HepG2 (cell line): ENCODE measurements around the gene CAPN15. TPM values are rescaled to one million over a fixed set of nuclear protein-coding genes. Genes with fewer than 3 reads are reported as not detected.
A peak's percentile ranks its signal among the peaks of the same experiment; 100 is the strongest.

Experiments
- ADNP ChIP-seq: sonication (generic); formaldehyde crosslinking; IDR thresholded peaks from 2 replicates; pipeline ENCODE4 v1.4.0; 2020; ENCODE audit warnings: missing genetic modification reagents
- BHLHE40 ChIP-seq: IDR thresholded peaks from 2 replicates; pipeline ENCODE4 v1.6.1; 2011; ENCODE audit warnings: low read length, improper control_type of control experiment
- GLI4 ChIP-seq: sonication (generic); formaldehyde crosslinking; IDR thresholded peaks from 2 replicates; pipeline ENCODE4 v1.5.1; 2020; ENCODE audit warnings: missing genetic modification reagents, mild to moderate bottlenecking, moderate library complexity, borderline replicate concordance
- HOXA5 ChIP-seq: sonication (generic); formaldehyde crosslinking; IDR thresholded peaks from 2 replicates; pipeline ENCODE4 v1.4.0; 2020; ENCODE audit warnings: missing genetic modification reagents
- JUND ChIP-seq: sonication (generic); formaldehyde crosslinking; IDR thresholded peaks from 2 replicates; pipeline ENCODE4 v1.8.0; 2022; ENCODE audit warnings: mild to moderate bottlenecking, missing genetic modification reagents
- KDM1A ChIP-seq: IDR thresholded peaks from 2 replicates; pipeline ENCODE4 v1.6.1; 2016; ENCODE audit warnings: missing compliant biosample characterization
- KDM3A ChIP-seq: IDR thresholded peaks from 2 replicates; pipeline ENCODE4 v1.6.1; 2018; ENCODE audit warnings: low read depth, missing compliant biosample characterization
- MTA3 ChIP-seq: sonication (generic); formaldehyde crosslinking; IDR thresholded peaks from 2 replicates; pipeline ENCODE4 v1.4.0; 2020; ENCODE audit warnings: missing genetic modification reagents
- MXI1 ChIP-seq: IDR thresholded peaks from 3 replicates; pipeline ENCODE4 v1.6.1; 2012; ENCODE audit warnings: low read depth, low read length, inconsistent platforms, borderline replicate concordance
- NPAS2 ChIP-seq: sonication (generic); formaldehyde crosslinking; IDR thresholded peaks from 2 replicates; pipeline ENCODE4 v1.8.0; 2022; ENCODE audit warnings: mild to moderate bottlenecking, missing genetic modification reagents, borderline replicate concordance
- SMAD9 ChIP-seq: sonication (generic); formaldehyde crosslinking; IDR thresholded peaks from 2 replicates; pipeline ENCODE4 v1.5.1; 2020; ENCODE audit warnings: mild to moderate bottlenecking, missing genetic modification reagents
- SNAI1 ChIP-seq: sonication (generic); formaldehyde crosslinking; IDR thresholded peaks from 2 replicates; pipeline ENCODE4 v1.5.0; 2020; ENCODE audit warnings: mild to moderate bottlenecking, missing genetic modification reagents, borderline replicate concordance
- SRSF1 ChIP-seq: fragments of 200-400 bp; formaldehyde crosslinking; optimal IDR thresholded peaks from 2 replicates; pipeline ENCODE3; 2017; ENCODE audit warnings: mild to moderate bottlenecking, low read depth, low read length, moderate library complexity
- SRSF4 ChIP-seq: fragments of 200-400 bp; formaldehyde crosslinking; IDR thresholded peaks from one replicate; pipeline ENCODE4 v1.6.1; 2018; ENCODE audit warnings: mild to moderate bottlenecking, low read depth, low read length, moderate library complexity; ENCODE audit not compliant: poor library complexity, severe bottlenecking
- SUZ12 ChIP-seq: fragments of 150-350 bp; IDR thresholded peaks from 2 replicates; pipeline ENCODE4 v1.6.1; 2014; ENCODE audit warnings: low read depth, low read length
- YEATS4 ChIP-seq: sonication (generic); formaldehyde crosslinking; IDR thresholded peaks from 2 replicates; pipeline ENCODE4 v1.4.0; 2020; ENCODE audit warnings: missing genetic modification reagents, borderline replicate concordance
- ZNF431 ChIP-seq: sonication (generic); formaldehyde crosslinking; IDR thresholded peaks from 2 replicates; pipeline ENCODE4 v1.9.0; 2022; ENCODE audit warnings: missing genetic modification reagents, low read depth, mild to moderate bottlenecking, borderline replicate concordance
- ZNF557 ChIP-seq: sonication (generic); formaldehyde crosslinking; IDR thresholded peaks from 2 replicates; pipeline ENCODE4 v1.4.0; 2020; ENCODE audit warnings: missing genetic modification reagents
- ZNF710 ChIP-seq: sonication (generic); formaldehyde crosslinking; IDR thresholded peaks from 2 replicates; pipeline ENCODE4 v1.5.0; 2020; ENCODE audit warnings: mild to moderate bottlenecking, missing genetic modification reagents, borderline replicate concordance
- ZNF773 ChIP-seq: sonication (generic); formaldehyde crosslinking; IDR thresholded peaks from 2 replicates; pipeline ENCODE4 v1.4.0; 2020; ENCODE audit warnings: missing genetic modification reagents, borderline replicate concordance
- ZSCAN31 ChIP-seq: sonication (generic); formaldehyde crosslinking; IDR thresholded peaks from 2 replicates; pipeline ENCODE4 v1.5.0; 2020; ENCODE audit warnings: low read depth, mild to moderate bottlenecking, missing genetic modification reagents
- polyA plus RNA-seq, 8 experiments: library from polyadenylated mRNA; depleted of rRNA in 3 of 8; stranded (reverse) in 7 of 8; unstranded in 1 of 8; fragments of >200 nt; fragmentation: Illumina TruSeq in 4 of 8; extraction: Trizol in 4 of 8; gene quantifications; 2 replicates each; pipeline versions ENCODE4 v1.2.1 to v1.2.3, GENCODE V29; 2011 to 2016; ENCODE audit warnings: low read depth in 4 of 8, missing spikeins in 1 of 8, mixed read lengths in 1 of 8; ENCODE audit not compliant: insufficient read depth in 1 of 8
- total RNA-seq, 5 experiments: library from RNA; depleted of rRNA; stranded (reverse); fragments of >200 nt; fragmentation: Illumina TruSeq; extraction: Trizol; gene quantifications; 2 replicates each; pipeline ENCODE4 v1.2.3, GENCODE V29; 2016; ENCODE audit warnings: low read depth in 1 of 5
- TF ChIP-seq, protein P1 (sequence below): sonication (generic); formaldehyde crosslinking; IDR thresholded peaks from 2 replicates; pipeline ENCODE4 v1.4.0; 2020; ENCODE audit warnings: missing genetic modification reagents

CAPN15 gene
- total and polyA plus RNA-seq, 2 of the 13 experiments (the other 11 are each of a cell fraction or from before 2014, with no cell fraction given), result 14.9 to 24.5 TPM

DNA sequence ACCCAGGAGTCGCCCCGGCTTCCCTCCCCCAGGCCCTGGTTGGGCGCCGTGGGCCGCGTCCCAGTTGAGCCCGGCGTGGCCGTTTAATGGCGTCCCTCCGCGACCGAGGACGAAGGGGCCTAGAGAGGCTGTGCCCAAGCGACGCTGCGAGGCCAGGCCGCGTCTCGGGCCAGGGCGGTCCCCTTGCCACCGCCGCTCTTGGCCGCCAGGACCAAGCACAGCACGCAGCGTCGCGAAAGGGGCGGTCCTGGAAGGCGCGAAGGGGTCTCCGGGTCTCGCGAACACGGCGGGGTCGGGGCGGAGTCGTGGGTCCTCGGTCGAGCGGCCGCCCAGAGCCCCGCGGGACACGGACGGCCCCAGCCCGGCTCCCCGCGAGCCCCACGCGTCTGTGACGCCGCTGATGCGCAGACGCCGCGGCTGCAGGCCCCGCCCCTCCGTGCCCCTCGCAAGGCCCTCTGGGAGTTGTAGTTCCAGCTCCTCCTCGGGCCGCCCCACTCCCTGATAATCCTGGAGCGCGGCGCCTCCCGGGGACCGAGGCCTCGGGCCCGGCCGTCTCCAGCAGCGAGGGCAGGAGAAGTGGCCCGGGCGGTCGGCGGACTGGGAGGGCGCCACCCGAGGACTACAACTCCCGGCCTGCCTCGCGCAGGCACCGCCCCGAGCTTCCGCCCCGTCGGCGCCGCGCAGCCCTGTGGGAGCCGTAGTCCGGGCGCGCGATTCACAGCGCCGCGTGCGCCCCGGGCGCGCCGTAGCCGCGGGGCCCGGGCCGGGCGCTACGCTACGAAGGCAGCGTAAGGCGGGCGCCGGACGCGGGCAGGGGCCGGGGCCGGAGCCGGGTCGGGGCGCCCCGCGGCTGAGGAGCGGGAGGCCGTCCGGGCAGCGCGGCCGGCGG is at the start of gene CAPN15 (continued):
- TF ChIP-seq SRSF1 (peak; percentile 15), SMAD9 (0 out of 2 replicates have a peak, but pooled peaks have one; percentile 74), BHLHE40 (no peak), YEATS4 (CRISPR knock-in tag) (peak; percentile 76; the same call in 1 of the 2 replicates), KDM3A (CRISPR knock-in tag) (no peak; the same call in 1 of the 2 replicates), JUND (no peak), ZNF557 (CRISPR knock-in tag) (no peak), SUZ12 (peak; percentile 74), NPAS2 (CRISPR knock-in tag) (0 out of 2 replicates have a peak, but pooled peaks have one; percentile 6), MXI1 (peak; percentile 45; the same call in 2 of the 3 replicates), GLI4 (CRISPR knock-in tag) (peak; percentile 88; the same call in 1 of the 2 replicates), ADNP (CRISPR knock-in tag) (no peak), HOXA5 (CRISPR knock-in tag) (peak; percentile 83), SRSF4 (no peak), MTA3 (CRISPR knock-in tag) (no peak), ZNF431 (CRISPR knock-in tag) (no peak), SNAI1 (0 out of 2 replicates have a peak, but pooled peaks have one; percentile 59), ZNF710 (peak; percentile 71; the same call in 1 of the 2 replicates), ZSCAN31 (peak; percentile 42; the same call in 1 of the 2 replicates), KDM1A (CRISPR knock-in tag) (no peak), ZNF773 (CRISPR knock-in tag) (peak; percentile 34; the same call in 1 of the 2 replicates)
- TF ChIP-seq, protein P1, sequence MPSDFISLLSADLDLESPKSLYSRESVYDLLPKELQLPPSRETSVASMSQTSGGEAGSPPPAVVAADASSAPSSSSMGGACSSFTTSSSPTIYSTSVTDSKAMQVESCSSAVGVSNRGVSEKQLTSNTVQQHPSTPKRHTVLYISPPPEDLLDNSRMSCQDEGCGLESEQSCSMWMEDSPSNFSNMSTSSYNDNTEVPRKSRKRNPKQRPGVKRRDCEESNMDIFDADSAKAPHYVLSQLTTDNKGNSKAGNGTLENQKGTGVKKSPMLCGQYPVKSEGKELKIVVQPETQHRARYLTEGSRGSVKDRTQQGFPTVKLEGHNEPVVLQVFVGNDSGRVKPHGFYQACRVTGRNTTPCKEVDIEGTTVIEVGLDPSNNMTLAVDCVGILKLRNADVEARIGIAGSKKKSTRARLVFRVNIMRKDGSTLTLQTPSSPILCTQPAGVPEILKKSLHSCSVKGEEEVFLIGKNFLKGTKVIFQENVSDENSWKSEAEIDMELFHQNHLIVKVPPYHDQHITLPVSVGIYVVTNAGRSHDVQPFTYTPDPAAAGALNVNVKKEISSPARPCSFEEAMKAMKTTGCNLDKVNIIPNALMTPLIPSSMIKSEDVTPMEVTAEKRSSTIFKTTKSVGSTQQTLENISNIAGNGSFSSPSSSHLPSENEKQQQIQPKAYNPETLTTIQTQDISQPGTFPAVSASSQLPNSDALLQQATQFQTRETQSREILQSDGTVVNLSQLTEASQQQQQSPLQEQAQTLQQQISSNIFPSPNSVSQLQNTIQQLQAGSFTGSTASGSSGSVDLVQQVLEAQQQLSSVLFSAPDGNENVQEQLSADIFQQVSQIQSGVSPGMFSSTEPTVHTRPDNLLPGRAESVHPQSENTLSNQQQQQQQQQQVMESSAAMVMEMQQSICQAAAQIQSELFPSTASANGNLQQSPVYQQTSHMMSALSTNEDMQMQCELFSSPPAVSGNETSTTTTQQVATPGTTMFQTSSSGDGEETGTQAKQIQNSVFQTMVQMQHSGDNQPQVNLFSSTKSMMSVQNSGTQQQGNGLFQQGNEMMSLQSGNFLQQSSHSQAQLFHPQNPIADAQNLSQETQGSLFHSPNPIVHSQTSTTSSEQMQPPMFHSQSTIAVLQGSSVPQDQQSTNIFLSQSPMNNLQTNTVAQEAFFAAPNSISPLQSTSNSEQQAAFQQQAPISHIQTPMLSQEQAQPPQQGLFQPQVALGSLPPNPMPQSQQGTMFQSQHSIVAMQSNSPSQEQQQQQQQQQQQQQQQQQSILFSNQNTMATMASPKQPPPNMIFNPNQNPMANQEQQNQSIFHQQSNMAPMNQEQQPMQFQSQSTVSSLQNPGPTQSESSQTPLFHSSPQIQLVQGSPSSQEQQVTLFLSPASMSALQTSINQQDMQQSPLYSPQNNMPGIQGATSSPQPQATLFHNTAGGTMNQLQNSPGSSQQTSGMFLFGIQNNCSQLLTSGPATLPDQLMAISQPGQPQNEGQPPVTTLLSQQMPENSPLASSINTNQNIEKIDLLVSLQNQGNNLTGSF (CRISPR knock-in tag), result 0 out of 2 replicates have a peak, but pooled peaks have one; percentile 24
